WERI-Rb-1 (cell line): ENCODE measurements around the gene TNFRSF21.

ENCODE experiments used
- DNase-seq: peaks from one replicate; pipeline ENCODE4 v3.0.0-alpha.2; 2020
- H3K27ac ChIP-seq: fragments of 250-450 bp; sonication (Bioruptor Pico); 2 replicates; pipeline ENCODE4 v1.5.1; 2020; ENCODE audit warnings: mild to moderate bottlenecking, moderate library complexity
- H3K27me3 ChIP-seq: fragments of 250-450 bp; sonication (Bioruptor Pico); 2 replicates; pipeline ENCODE4 v1.5.1; 2021; ENCODE audit warnings: mild to moderate bottlenecking, low read depth, moderate library complexity; ENCODE audit not compliant: insufficient read depth, severe bottlenecking
- H3K36me3 ChIP-seq: fragments of 250-450 bp; sonication (Bioruptor Pico); 2 replicates; pipeline ENCODE4 v1.5.1; 2020; ENCODE audit warnings: mild to moderate bottlenecking, moderate library complexity
- H3K4me3 ChIP-seq: 2 replicates; pipeline ENCODE4 v1.5.1; 2011; ENCODE audit warnings: low read depth, mild to moderate bottlenecking, control low read depth, low read length
- H3K9me3 ChIP-seq: fragments of 250-450 bp; sonication (Bioruptor Pico); 2 replicates; pipeline ENCODE4 v1.5.1; 2021; ENCODE audit warnings: mild to moderate bottlenecking, moderate library complexity; ENCODE audit not compliant: severe bottlenecking
- TF ChIP-seq, protein P1 (sequence below): IDR thresholded peaks from 2 replicates; pipeline ENCODE4 v1.5.1; 2011; ENCODE audit warnings: low read depth, mild to moderate bottlenecking, control low read depth, inconsistent platforms, low read length

Gene TNFRSF21

DNA sequence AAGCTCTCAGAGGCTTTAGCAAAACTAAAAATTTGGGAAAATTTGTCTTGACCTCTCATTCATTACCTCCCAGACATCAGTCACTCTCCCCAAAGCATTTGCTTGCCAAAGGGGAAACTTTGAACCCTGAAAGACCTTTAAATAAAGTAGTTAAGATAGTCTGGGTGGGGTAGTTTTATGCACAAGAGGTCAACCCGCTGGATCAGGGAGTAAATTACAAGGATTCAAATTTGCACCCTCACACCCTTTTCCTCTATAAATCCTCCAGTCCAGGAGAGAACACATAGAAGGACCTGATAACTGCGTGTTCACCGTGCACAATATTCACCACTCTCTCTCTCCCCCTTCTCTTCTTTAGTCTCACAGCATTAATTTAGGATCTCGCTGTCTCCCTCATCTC is 36.1 kb upstream of the TNFRSF21 start:
- H3K36me3 ChIP-seq, result no peaks in the 10 kb centered on the region
- no peak for DNase-seq
- H3K27me3 ChIP-seq, result no peaks in the 10 kb centered on the region
- H3K4me3 ChIP-seq, result no peak overlapping the region
- H3K27ac ChIP-seq, result no peak overlapping the region
- TF ChIP-seq, protein P1, sequence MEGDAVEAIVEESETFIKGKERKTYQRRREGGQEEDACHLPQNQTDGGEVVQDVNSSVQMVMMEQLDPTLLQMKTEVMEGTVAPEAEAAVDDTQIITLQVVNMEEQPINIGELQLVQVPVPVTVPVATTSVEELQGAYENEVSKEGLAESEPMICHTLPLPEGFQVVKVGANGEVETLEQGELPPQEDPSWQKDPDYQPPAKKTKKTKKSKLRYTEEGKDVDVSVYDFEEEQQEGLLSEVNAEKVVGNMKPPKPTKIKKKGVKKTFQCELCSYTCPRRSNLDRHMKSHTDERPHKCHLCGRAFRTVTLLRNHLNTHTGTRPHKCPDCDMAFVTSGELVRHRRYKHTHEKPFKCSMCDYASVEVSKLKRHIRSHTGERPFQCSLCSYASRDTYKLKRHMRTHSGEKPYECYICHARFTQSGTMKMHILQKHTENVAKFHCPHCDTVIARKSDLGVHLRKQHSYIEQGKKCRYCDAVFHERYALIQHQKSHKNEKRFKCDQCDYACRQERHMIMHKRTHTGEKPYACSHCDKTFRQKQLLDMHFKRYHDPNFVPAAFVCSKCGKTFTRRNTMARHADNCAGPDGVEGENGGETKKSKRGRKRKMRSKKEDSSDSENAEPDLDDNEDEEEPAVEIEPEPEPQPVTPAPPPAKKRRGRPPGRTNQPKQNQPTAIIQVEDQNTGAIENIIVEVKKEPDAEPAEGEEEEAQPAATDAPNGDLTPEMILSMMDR, result no peak
- no peaks in the 10 kb centered on the region for H3K9me3 ChIP-seq

DNA sequence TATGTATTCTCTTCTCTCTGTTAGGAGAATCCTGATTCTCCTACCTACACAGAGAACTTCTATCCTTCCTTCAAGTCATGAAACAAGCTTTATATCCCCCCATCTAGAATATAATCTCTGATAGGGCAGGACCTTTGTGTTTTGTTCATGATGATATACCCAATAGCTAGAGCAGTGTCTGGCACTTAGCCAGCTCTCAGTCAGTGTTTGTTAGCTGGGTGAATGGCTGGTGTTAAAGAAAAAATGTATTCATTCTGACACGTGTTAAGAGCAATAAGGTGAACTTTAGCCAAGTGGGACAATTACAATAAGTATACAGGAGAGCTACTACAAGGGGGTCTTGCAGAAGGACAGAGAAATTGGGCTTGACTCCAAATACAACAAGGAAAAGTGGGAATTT is 34.3 kb upstream of the TNFRSF21 start:
- no peak overlapping the region for H3K4me3 ChIP-seq
- H3K27ac ChIP-seq, result no peak overlapping the region
- no peaks in the 10 kb centered on the region for H3K27me3 ChIP-seq
- TF ChIP-seq, protein P1, result no peak
- no peaks in the 10 kb centered on the region for H3K36me3 ChIP-seq
- H3K9me3 ChIP-seq, result no peaks in the 10 kb centered on the region
- no peak for DNase-seq

DNA sequence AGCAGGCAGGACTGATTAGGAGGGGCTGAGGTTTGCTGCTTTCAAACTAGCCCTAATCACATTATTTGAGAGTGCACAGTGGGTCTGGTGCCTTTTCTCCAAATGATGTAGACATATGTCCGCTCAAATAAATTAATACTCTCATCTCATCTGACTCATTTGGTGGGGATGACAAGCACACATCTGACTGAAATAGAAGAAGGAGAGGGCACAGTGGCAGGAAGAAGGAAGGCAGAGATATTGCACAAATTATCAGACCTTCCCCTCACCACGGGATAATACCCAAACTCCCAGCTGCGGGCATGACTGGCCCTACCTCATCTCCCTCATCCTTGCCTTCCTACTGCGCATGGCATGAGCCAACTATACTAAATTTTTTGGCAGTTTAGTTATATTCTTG is 33.9 kb upstream of the TNFRSF21 start:
- Histone ChIP-seq H3K4me3 (no peak overlapping the region), H3K36me3 (no peaks in the 10 kb centered on the region), H3K9me3 (no peaks in the 10 kb centered on the region), H3K27ac (no peak overlapping the region), H3K27me3 (no peaks in the 10 kb centered on the region)
- TF ChIP-seq, protein P1, result no peak
- no peak for DNase-seq

DNA sequence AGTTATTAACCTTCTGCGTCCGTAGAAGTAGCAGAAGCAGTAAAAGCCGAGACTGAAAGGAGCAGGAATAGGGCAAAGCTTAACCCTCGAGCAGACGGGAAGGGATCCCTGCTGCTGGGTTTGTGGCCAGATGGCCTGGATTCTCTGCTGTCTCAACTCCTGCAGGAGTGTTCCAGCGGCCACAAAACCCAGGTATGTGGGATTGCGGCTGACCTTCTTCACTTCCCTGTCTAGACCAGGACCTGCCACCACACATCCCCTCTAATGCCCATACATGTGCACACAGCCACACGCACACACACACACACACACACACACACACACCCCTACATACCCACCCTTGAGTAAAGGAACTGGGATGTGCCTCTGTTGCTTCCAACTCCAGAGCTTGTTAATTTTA is 33.1 kb upstream of the TNFRSF21 start:
- Histone ChIP-seq H3K27ac (no peak overlapping the region), H3K4me3 (no peak overlapping the region), H3K9me3 (no peaks in the 10 kb centered on the region), H3K36me3 (no peaks in the 10 kb centered on the region), H3K27me3 (no peaks in the 10 kb centered on the region)
- TF ChIP-seq, protein P1, result no peak
- peak; percentile 63 for DNase-seq

DNA sequence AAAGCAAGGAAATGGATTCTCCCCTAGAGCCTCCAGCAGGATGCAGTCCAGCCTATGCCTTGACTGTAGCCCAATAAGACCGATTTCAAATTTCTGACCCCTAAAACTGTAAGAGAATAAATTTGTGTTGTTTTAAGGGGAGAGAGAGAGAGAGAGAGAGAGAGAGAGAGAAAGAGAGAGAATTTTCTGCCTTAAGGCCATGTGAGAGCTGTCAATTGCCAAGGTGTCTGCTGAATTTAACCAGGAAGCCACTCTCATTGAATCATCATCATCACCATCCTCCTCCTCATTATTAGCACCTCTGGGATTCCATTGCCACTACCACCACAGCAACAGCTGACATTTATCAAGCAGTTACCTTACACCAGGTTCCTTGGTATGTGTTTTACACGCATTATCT is 27.8 kb upstream of the TNFRSF21 start:
- H3K4me3 ChIP-seq, result no peak overlapping the region
- H3K36me3 ChIP-seq, result no peaks in the 10 kb centered on the region
- peaks cover 4% of the 10 kb centered on the region for H3K9me3 ChIP-seq
- H3K27ac ChIP-seq, result no peak overlapping the region
- TF ChIP-seq, protein P1, result no peak
- DNase-seq, result no peak
- H3K27me3 ChIP-seq, result no peaks in the 10 kb centered on the region

DNA sequence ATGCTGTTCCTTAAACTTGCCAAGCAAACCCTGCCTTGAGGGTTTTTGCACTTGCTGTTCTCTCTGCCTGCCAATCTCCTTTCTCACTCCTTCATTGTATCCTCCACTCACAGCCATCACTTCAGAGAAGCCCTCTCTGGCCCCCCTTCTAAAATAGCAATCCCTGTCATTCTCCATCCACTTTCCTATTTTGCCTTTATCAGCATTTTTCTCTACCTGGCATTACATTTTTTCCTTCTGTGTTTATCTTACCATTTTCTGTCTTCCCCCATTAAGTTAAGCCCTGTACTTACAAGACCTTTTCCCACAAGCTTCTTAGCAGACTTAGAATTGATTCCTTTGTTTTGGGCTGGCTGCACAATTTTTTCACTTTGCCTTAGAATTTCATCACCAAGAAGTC is 26.6 kb upstream of the TNFRSF21 start:
- Histone ChIP-seq H3K27me3 (no peaks in the 10 kb centered on the region), H3K27ac (no peak overlapping the region), H3K9me3 (peaks cover 8% of the 10 kb centered on the region), H3K36me3 (no peaks in the 10 kb centered on the region), H3K4me3 (no peak overlapping the region)
- DNase-seq, result no peak
- TF ChIP-seq, protein P1, result no peak
